Neural progenitor cell (in vitro differentiated cells): ENCODE results near the gene ADGRA3. TPM values are rescaled to one million over a fixed set of nuclear protein-coding genes. Genes with fewer than 3 reads are reported as not detected.

Experiments used
- DNase-seq: peaks from one replicate; pipeline ENCODE4 v3.0.0-alpha.2; 2016; ENCODE audit warnings: low spot score
- H2AFZ ChIP-seq: fragments of 200-600 bp; sonication (generic); replicated peaks from 2 replicates; pipeline ENCODE4 v1.6.1; 2016; ENCODE audit warnings: antibody characterized with exemption
- H3F3A ChIP-seq: fragments of 200-600 bp; sonication (generic); 2 replicates; pipeline ENCODE4 v1.6.1; 2016; ENCODE audit warnings: antibody characterized with exemption, low read depth
- H3K27ac ChIP-seq: fragments of 200-600 bp; sonication (generic); 2 replicates; pipeline ENCODE4 v1.5.1; 2016; ENCODE audit warnings: mild to moderate bottlenecking
- H3K27me3 ChIP-seq: fragments of 200-600 bp; sonication (generic); 2 replicates; pipeline ENCODE4 v1.6.1; 2016; ENCODE audit warnings: mild to moderate bottlenecking, moderate library complexity
- H3K36me3 ChIP-seq: fragments of 200-600 bp; sonication (generic); 2 replicates; pipeline ENCODE4 v1.5.1; 2016
- H3K4me1 ChIP-seq: fragments of 200-600 bp; sonication (generic); 2 replicates; pipeline ENCODE4 v1.6.1; 2016; ENCODE audit warnings: mixed run types
- H3K4me2 ChIP-seq: fragments of 200-600 bp; sonication (generic); 2 replicates; pipeline ENCODE4 v1.6.1; 2016
- H3K4me3 ChIP-seq: fragments of 200-600 bp; sonication (generic); 2 replicates; pipeline ENCODE4 v1.5.1; 2016
- H3K79me2 ChIP-seq: fragments of 200-600 bp; sonication (generic); 2 replicates; pipeline ENCODE4 v1.6.1; 2016; ENCODE audit warnings: low read depth
- H3K9ac ChIP-seq: fragments of 200-600 bp; sonication (generic); 2 replicates; pipeline ENCODE4 v1.6.1; 2016
- H3K9me3 ChIP-seq: fragments of 200-600 bp; sonication (generic); 2 replicates; pipeline ENCODE4 v1.5.1; 2016; ENCODE audit warnings: low read depth
- H4K20me1 ChIP-seq: fragments of 200-600 bp; sonication (generic); 2 replicates; pipeline ENCODE4 v1.6.1; 2016; ENCODE audit warnings: low read depth
- H3K27ac Mint-ChIP-seq: 3 replicates; pipeline ENCODE4 v1.8.0; 2021; ENCODE audit warnings: mixed read lengths
- H3K27me3 Mint-ChIP-seq: 2 replicates; pipeline ENCODE4 v1.8.0; 2022; ENCODE audit warnings: low read depth, mild to moderate bottlenecking, inconsistent platforms, moderate library complexity, mixed read lengths; ENCODE audit not compliant: insufficient read depth
- H3K36me3 Mint-ChIP-seq: 3 replicates; pipeline ENCODE4 v1.8.0; 2021; ENCODE audit warnings: mixed read lengths
- H3K4me1 Mint-ChIP-seq: 3 replicates; pipeline ENCODE4 v1.8.0; 2021; ENCODE audit warnings: mixed read lengths
- H3K4me3 Mint-ChIP-seq: 3 replicates; pipeline ENCODE4 v1.8.0; 2021; ENCODE audit warnings: mild to moderate bottlenecking, moderate library complexity, mixed read lengths
- H3K9me3 Mint-ChIP-seq: 3 replicates; pipeline ENCODE4 v1.8.0; 2020; ENCODE audit warnings: mixed read lengths
- CTCF ChIP-seq: fragments of 200-600 bp; sonication (generic); IDR thresholded peaks from 2 replicates; pipeline ENCODE4 v1.5.1; 2017; ENCODE audit warnings: antibody characterized with exemption, mild to moderate bottlenecking
- EZH2 ChIP-seq: fragments of 200-600 bp; sonication (generic); IDR thresholded peaks from 2 replicates; pipeline ENCODE4 v1.6.1; 2017; ENCODE audit warnings: antibody characterized with exemption, mild to moderate bottlenecking, moderate library complexity
- EZH2phosphoT487 ChIP-seq: fragments of 200-600 bp; sonication (generic); IDR thresholded peaks from 2 replicates; pipeline ENCODE4 v1.6.1; 2017; ENCODE audit warnings: antibody characterized with exemption
- total RNA-seq: library from RNA; depleted of rRNA; stranded (reverse); fragments of >200 nt; gene quantifications from 2 replicates; pipeline ENCODE4 v1.2.3, GENCODE V29; 2015; ENCODE audit warnings: low replicate concordance

ADGRA3 gene
- total RNA-seq, 1 donor from 2014 or later: 87.9 TPM

GRCh38 chr4:22514001-22514400, 1.9 kb downstream of the ADGRA3 start:
- Mint-ChIP-seq H3K36me3 (peaks cover 37% of the 10 kb centered on the region), H3K4me1 (peaks cover 18% of the 10 kb centered on the region), H3K27ac (no peak overlapping the region), H3K9me3 (peaks cover 37% of the 10 kb centered on the region), H3K4me3 (peak overlapping the region; percentile 100), H3K27me3 (peaks cover 7% of the 10 kb centered on the region)
- Histone ChIP-seq H3K4me1 (peaks cover 8% of the 10 kb centered on the region), H3K9me3 (no peaks in the 10 kb centered on the region), H3F3A (peaks cover 21% of the 10 kb centered on the region), H4K20me1 (peaks cover 46% of the 10 kb centered on the region), H3K36me3 (no peaks in the 10 kb centered on the region), H3K9ac (peak overlapping the region; percentile 57), H3K79me2 (peaks cover 56% of the 10 kb centered on the region), H3K27ac (no peak overlapping the region), H3K27me3 (peaks cover 5% of the 10 kb centered on the region), H3K4me2 (peak overlapping the region; percentile 99), H2AFZ (no peak overlapping the region), H3K4me3 (peak overlapping the region; percentile 84)
- DNase-seq: no peak
- TF ChIP-seq CTCF (no peak), EZH2phosphoT487 (no peak), EZH2 (no peak)

GRCh38 chr4:22512306-22512705, 3.6 kb downstream of the ADGRA3 start:
- no peak for DNase-seq
- no peaks in the 10 kb centered on the region for H3K9me3 ChIP-seq
- Mint-ChIP-seq H3K36me3 (peaks cover 53% of the 10 kb centered on the region), H3K9me3 (peaks cover 49% of the 10 kb centered on the region), H3K4me1 (peaks cover 18% of the 10 kb centered on the region), H3K27me3 (peaks cover 7% of the 10 kb centered on the region), H3K27ac (no peak overlapping the region), H3K4me3 (no peak overlapping the region)
- H3K4me3 ChIP-seq: no peak overlapping the region
- H3K4me1 ChIP-seq: peaks cover 8% of the 10 kb centered on the region
- H3K4me2 ChIP-seq: no peak overlapping the region
- H2AFZ ChIP-seq: no peak overlapping the region
- no peaks in the 10 kb centered on the region for H3K36me3 ChIP-seq
- H3F3A ChIP-seq: peaks cover 21% of the 10 kb centered on the region
- H3K9ac ChIP-seq: no peak overlapping the region
- TF ChIP-seq CTCF (no peak), EZH2phosphoT487 (no peak), EZH2 (no peak)
- peaks cover 54% of the 10 kb centered on the region for H4K20me1 ChIP-seq
- peaks cover 2% of the 10 kb centered on the region for H3K27me3 ChIP-seq
- H3K79me2 ChIP-seq: peaks cover 56% of the 10 kb centered on the region
- no peak overlapping the region for H3K27ac ChIP-seq

- peaks cover 4% of the 10 kb centered on the region for H3K27me3 Mint-ChIP-seq
- no peak for DNase-seq
- Histone ChIP-seq H3K9me3 (no peaks in the 10 kb centered on the region), H3K4me1 (peaks cover 8% of the 10 kb centered on the region), H3K79me2 (peaks cover 56% of the 10 kb centered on the region), H3K4me2 (no peak overlapping the region), H3K27me3 (no peaks in the 10 kb centered on the region), H4K20me1 (peaks cover 64% of the 10 kb centered on the region), H3K36me3 (no peaks in the 10 kb centered on the region), H2AFZ (no peak overlapping the region), H3K9ac (no peak overlapping the region), H3K27ac (no peak overlapping the region), H3F3A (peaks cover 12% of the 10 kb centered on the region), H3K4me3 (no peak overlapping the region)
- peaks cover 10% of the 10 kb centered on the region for H3K4me1 Mint-ChIP-seq
- no peak for TF ChIP-seq EZH2
- no peak for TF ChIP-seq EZH2phosphoT487
- TF ChIP-seq CTCF: no peak
- H3K27ac Mint-ChIP-seq: no peak overlapping the region
- peaks cover 63% of the 10 kb centered on the region for H3K36me3 Mint-ChIP-seq
- no peak overlapping the region for H3K4me3 Mint-ChIP-seq
- peaks cover 61% of the 10 kb centered on the region for H3K9me3 Mint-ChIP-seq
These were observed 5.1 kb downstream of the ADGRA3 start for GRCh38 chr4:22510750-22511149.

- Histone ChIP-seq H3K4me2 (no peak overlapping the region), H3K27me3 (no peaks in the 10 kb centered on the region), H3K4me3 (no peak overlapping the region), H3K36me3 (no peaks in the 10 kb centered on the region), H3K4me1 (peaks cover 14% of the 10 kb centered on the region), H3K9me3 (no peaks in the 10 kb centered on the region), H2AFZ (no peak overlapping the region), H3F3A (no peaks in the 10 kb centered on the region), H3K27ac (no peak overlapping the region), H4K20me1 (peaks cover 76% of the 10 kb centered on the region), H3K9ac (no peak overlapping the region), H3K79me2 (peaks cover 36% of the 10 kb centered on the region)
- H3K27me3 Mint-ChIP-seq: peaks cover 4% of the 10 kb centered on the region
- H3K9me3 Mint-ChIP-seq: peaks cover 77% of the 10 kb centered on the region
- no peak for DNase-seq
- H3K4me1 Mint-ChIP-seq: peaks cover 2% of the 10 kb centered on the region
- H3K36me3 Mint-ChIP-seq: peaks cover 71% of the 10 kb centered on the region
- H3K4me3 Mint-ChIP-seq: no peak overlapping the region
- TF ChIP-seq EZH2 (no peak), CTCF (no peak), EZH2phosphoT487 (no peak)
- H3K27ac Mint-ChIP-seq: no peak overlapping the region
These were observed 7.5 kb downstream of the ADGRA3 start for GRCh38 chr4:22508376-22508775.
